H1 (cell line): ENCODE measurements around the gene VMP1. TPM values are rescaled to one million over a fixed set of nuclear protein-coding genes. Genes with fewer than 3 reads are reported as not detected.

Experiments used
- CTCF ChIA-PET: fragments of 300-600 bp; sonication (Branson Sonifier 250); formaldehyde crosslinking; loops from one replicate; lab custom pipeline; 2021; ENCODE audit not compliant: partially characterized antibody; lab: Charles Lee
- POLR2A ChIA-PET: fragments of 300-600 bp; sonication (Branson Sonifier 250); formaldehyde crosslinking; loops from one replicate; lab custom pipeline; 2021; ENCODE audit warnings: inconsistent platforms; ENCODE audit not compliant: partially characterized antibody; lab: Charles Lee
- DNase-seq, 2 experiments: peaks; one replicate each; pipeline versions ENCODE4 v3.0.0 to v3.0.0-alpha.2; 2010 to 2022; ENCODE audit warnings: low spot score in 2 of 2, low read depth in 1 of 2, mixed read lengths in 1 of 2
- FAIRE-seq: peaks from 2 replicates; lab custom pipeline; 2011; peaks lifted over from hg19 to GRCh38; lab: Jason Lieb, UNC
- H2AFZ ChIP-seq: 2 replicates; pipeline ENCODE4 v1.8.1; 2012; ENCODE audit warnings: low read length, inconsistent platforms
- H2AK5ac ChIP-seq: 2 replicates; pipeline ENCODE4 v1.6.1; 2013; ENCODE audit warnings: low read depth, low read length
- H2BK120ac ChIP-seq: replicated peaks from 2 replicates; pipeline ENCODE3; 2013; ENCODE audit warnings: low read depth, low read length, inconsistent platforms
- H2BK12ac ChIP-seq: 2 replicates; pipeline ENCODE4 v1.6.1; 2013; ENCODE audit warnings: low read depth, low read length
- H2BK15ac ChIP-seq: 2 replicates; pipeline ENCODE4 v1.6.1; 2013; ENCODE audit warnings: low read length
- H2BK20ac ChIP-seq: 2 replicates; pipeline ENCODE4 v1.6.1; 2013; ENCODE audit warnings: low read length
- H2BK5ac ChIP-seq: 2 replicates; pipeline ENCODE4 v1.6.1; 2013; ENCODE audit warnings: low read depth, low read length
- H3K14ac ChIP-seq: 2 replicates; pipeline ENCODE4 v1.6.1; 2013; ENCODE audit warnings: inconsistent platforms; ENCODE audit not compliant: insufficient read length
- H3K18ac ChIP-seq: 2 replicates; pipeline ENCODE4 v1.6.1; 2013; ENCODE audit warnings: low read length; ENCODE audit errors: extremely low read depth
- H3K23ac ChIP-seq: 2 replicates; pipeline ENCODE4 v1.6.1; 2013; ENCODE audit warnings: inconsistent platforms; ENCODE audit not compliant: insufficient read length
- H3K23me2 ChIP-seq: 2 replicates; pipeline ENCODE4 v1.6.1; 2013; ENCODE audit warnings: low read depth, low read length
- H3K27ac ChIP-seq: 2 replicates; pipeline ENCODE4 v1.6.1; 2011; ENCODE audit warnings: low read depth, low read length, inconsistent platforms
- H3K27me3 ChIP-seq, 4 experiments: replicated peaks in 1 of 4; 1 replicate in 1 of 4; 2 replicates in 3 of 4; pipeline versions ENCODE4 v1.6.1 to v1.8.1; 2011 to 2013; ENCODE audit warnings: low read length in 3 of 4, mild to moderate bottlenecking in 3 of 4, inconsistent platforms in 2 of 4, mixed read lengths in 2 of 4, moderate library complexity in 1 of 4; ENCODE audit not compliant: control insufficient read depth in 3 of 4, insufficient read depth in 3 of 4; ENCODE audit errors: extremely low read depth in 1 of 4
- H3K36me3 ChIP-seq, 4 experiments: 2 replicates each; pipeline versions ENCODE4 v1.6.1 to v1.8.1; 2011 to 2013; ENCODE audit warnings: mild to moderate bottlenecking in 4 of 4, low read length in 3 of 4, moderate library complexity in 2 of 4, control low read depth in 1 of 4, inconsistent platforms in 1 of 4; ENCODE audit not compliant: insufficient read depth in 4 of 4, control insufficient read depth in 2 of 4
- H3K4ac ChIP-seq: replicated peaks from 2 replicates; pipeline ENCODE3; 2013; ENCODE audit warnings: low read length, low read depth, mixed read lengths, inconsistent platforms; ENCODE audit not compliant: insufficient read length
- H3K4me1 ChIP-seq, 4 experiments: replicated peaks in 1 of 4; 1 replicate in 1 of 4; 2 replicates in 3 of 4; pipeline versions ENCODE4 v1.6.1 to v1.8.1; 2011 to 2013; ENCODE audit warnings: low read length in 3 of 4, inconsistent platforms in 2 of 4, mixed read lengths in 1 of 4; ENCODE audit not compliant: insufficient read depth in 4 of 4, control insufficient read depth in 3 of 4
- H3K4me2 ChIP-seq, 2 experiments: 2 replicates each; pipeline versions ENCODE4 v1.6.1 to v1.8.1; 2011 to 2013; ENCODE audit warnings: low read depth in 2 of 2, low read length in 2 of 2, control low read depth in 1 of 2, inconsistent platforms in 1 of 2, mild to moderate bottlenecking in 1 of 2; ENCODE audit not compliant: insufficient read depth in 1 of 2
- H3K4me3 ChIP-seq, 4 experiments: fragments of 200-600, 300-600 bp in 1 of 4; sonication (generic), shearing (Covaris generic), sonication (Bioruptor Twin) in 1 of 4; 2 replicates each; pipeline versions ENCODE4 v1.5.1 to v1.8.1; 2011 to 2016; ENCODE audit warnings: low read length in 4 of 4, low read depth in 3 of 4, control low read depth in 2 of 4, inconsistent platforms in 2 of 4, mild to moderate bottlenecking in 2 of 4, mixed read lengths in 1 of 4, moderate library complexity in 1 of 4; ENCODE audit not compliant: insufficient read depth in 2 of 4; ENCODE audit errors: extremely low read depth in 1 of 4
- H3K56ac ChIP-seq: replicated peaks from 2 replicates; pipeline ENCODE3; 2013; ENCODE audit warnings: low read depth, mild to moderate bottlenecking, mixed read lengths, low read length, inconsistent platforms; ENCODE audit not compliant: insufficient read length
- H3K79me1 ChIP-seq: 2 replicates; pipeline ENCODE4 v1.6.1; 2013; ENCODE audit warnings: low read depth, low read length, control low read depth
- H3K79me2 ChIP-seq, 2 experiments: 2 replicates each; pipeline versions ENCODE4 v1.6.1 to v1.8.1; 2012 to 2013; ENCODE audit warnings: low read length in 2 of 2, mild to moderate bottlenecking in 2 of 2, inconsistent platforms in 1 of 2; ENCODE audit not compliant: insufficient read depth in 2 of 2, control insufficient read depth in 1 of 2
- H3K9ac ChIP-seq, 4 experiments: replicated peaks in 1 of 4; 1 replicate in 1 of 4; 2 replicates in 3 of 4; pipeline versions ENCODE4 v1.6.1 to v1.8.1; 2011 to 2013; ENCODE audit warnings: low read depth in 3 of 4, low read length in 3 of 4, control low read depth in 2 of 4, mild to moderate bottlenecking in 2 of 4, moderate library complexity in 2 of 4, inconsistent platforms in 1 of 4; ENCODE audit errors: extremely low read depth in 1 of 4
- H3K9me3 ChIP-seq, 2 experiments: 2 replicates each; pipeline versions ENCODE4 v1.6.1 to v1.8.1; 2012 to 2013; ENCODE audit warnings: mild to moderate bottlenecking in 2 of 2, moderate library complexity in 2 of 2, control low read depth in 1 of 2, inconsistent platforms in 1 of 2, low read depth in 1 of 2, low read length in 1 of 2, mixed read lengths in 1 of 2; ENCODE audit not compliant: insufficient read depth in 2 of 2
- H4K20me1 ChIP-seq, 2 experiments: replicated peaks in 1 of 2; 2 replicates each; pipeline versions ENCODE3 to v1.8.1; 2011 to 2013; ENCODE audit warnings: inconsistent platforms in 2 of 2, low read length in 2 of 2, mild to moderate bottlenecking in 1 of 2; ENCODE audit not compliant: insufficient read depth in 2 of 2, control insufficient read depth in 1 of 2
- H4K5ac ChIP-seq: 2 replicates; pipeline ENCODE4 v1.6.1; 2013; ENCODE audit warnings: low read length, low read depth, mixed read lengths, inconsistent platforms; ENCODE audit not compliant: insufficient read length
- H4K8ac ChIP-seq: 2 replicates; pipeline ENCODE4 v1.8.0; 2013; ENCODE audit warnings: mild to moderate bottlenecking, moderate library complexity, low read length, inconsistent platforms; ENCODE audit not compliant: insufficient read depth; ENCODE audit errors: extremely low read depth
- H4K91ac ChIP-seq: replicated peaks from 2 replicates; pipeline ENCODE3; 2013; ENCODE audit warnings: low read length, mixed read lengths, inconsistent platforms; ENCODE audit not compliant: insufficient read length
- JUN ChIP-seq: IDR thresholded peaks from 2 replicates; pipeline ENCODE4 v1.6.1; 2011; ENCODE audit warnings: low read depth, mild to moderate bottlenecking, improper control_type of control experiment, low read length
- WGBS, 2 experiments: shearing (Covaris generic) in 1 of 2; methylation state at CpG; one replicate each; pipeline versions ENCODE4 v1.1.6 to v1.1.7; 2013 to 2015; ENCODE audit warnings: low lambda C conversion rate in 2 of 2, mixed read lengths in 2 of 2, inconsistent platforms in 1 of 2, low coverage in 1 of 2, missing lambda C conversion rate in 1 of 2; ENCODE audit not compliant: insufficient replicate concordance in 2 of 2, insufficient coverage in 1 of 2, insufficient read length in 1 of 2; ENCODE audit errors: extremely low coverage in 1 of 2, missing lambda C conversion rate in 1 of 2; 5-methylcytosine and 5-hydroxymethylcytosine counted together
- polyA plus RNA-seq, 7 experiments: library from polyadenylated mRNA; depleted of rRNA in 3 of 7; stranded (reverse) in 5 of 7; unstranded in 2 of 7; fragments of >200 nt in 5 of 7; fragments of 200-250 nt in 2 of 7; gene quantifications; 1 replicate in 5 of 7; 2 replicates in 1 of 7; 4 replicates in 1 of 7; pipeline versions ENCODE4 v1.2.1 to v1.2.3, GENCODE V29; 2011 to 2013; ENCODE audit warnings: missing spikeins in 2 of 7, mixed read lengths in 2 of 7
- total RNA-seq: library from RNA; stranded (reverse); fragmentation: NEBNext Ultra II Directional; extraction: Animal tissue kit (Norgen Biotek cat#: 25700); gene quantifications from 2 replicates; pipeline ENCODE4 v1.2.1, GENCODE V29; 2021

Gene VMP1
- total and polyA plus RNA-seq, 2 of the 8 experiments (the other 6 are each of a cell fraction or from before 2014, with no cell fraction given), result 45.0 to 92.7 TPM

DNA sequence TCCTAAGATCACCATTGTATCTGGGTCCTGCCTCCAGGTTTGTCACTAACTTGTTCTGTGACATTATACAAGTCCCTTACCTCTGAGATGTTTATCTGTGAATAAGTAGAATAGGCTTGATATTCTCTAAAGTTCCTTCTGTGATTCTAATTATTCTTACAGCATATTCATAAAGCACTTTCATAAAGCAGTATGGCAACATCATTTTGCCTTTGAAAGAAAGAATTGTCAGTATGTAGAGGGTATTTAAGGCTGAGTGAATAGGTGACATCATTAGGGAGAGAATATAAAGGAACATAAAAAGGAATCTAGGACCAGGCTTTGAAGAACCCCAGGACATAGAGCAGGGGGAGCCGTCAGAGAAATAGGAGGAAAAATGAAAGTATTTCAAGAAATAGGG, 15.6 kb downstream of the VMP1 start:
- no peak for FAIRE-seq
- H3K79me1 ChIP-seq, result peaks cover 5% of the 10 kb centered on the region; the same call in 1 of the 2 replicates
- H3K23ac ChIP-seq, result no peak overlapping the region
- no peaks in the 10 kb centered on the region for H3K36me3 ChIP-seq
- WGBS, 2 experiments, result 72% methylated on average over 1 of the region's 1 CpG; no CpG with 5 or more reads in 1 of the 2 experiments
- peaks cover 0 to 40% of the 10 kb centered on the region in 2 experiments; a peak in 2 of 4 replicates for H3K79me2 ChIP-seq
- H3K4me2 ChIP-seq, result no peak overlapping the region
- no peaks in the 10 kb centered on the region for H4K20me1 ChIP-seq
- no peak overlapping the region for H4K5ac ChIP-seq
- 0 out of 7 replicates have a peak, but pooled peaks cover 0 to 2% (median 0%) of the 10 kb centered on the region in 4 experiments for H3K4me1 ChIP-seq
- H2BK12ac ChIP-seq, result no peak overlapping the region
- H3K23me2 ChIP-seq, result no peaks in the 10 kb centered on the region
- H3K27me3 ChIP-seq, result no peaks in the 10 kb centered on the region
- no peak overlapping the region for H4K91ac ChIP-seq
- no peak overlapping the region for H2BK15ac ChIP-seq
- H3K9ac ChIP-seq, result no peak overlapping the region
- no peak overlapping the region for H3K56ac ChIP-seq
- no peak overlapping the region for H2AK5ac ChIP-seq
- no peak overlapping the region for H2AFZ ChIP-seq
- DNase-seq, result no peak
- POLR2A ChIA-PET, result interaction anchor here (0.6 to 0.9 kb wide), 2 partner anchors 16 to 22 kb away, joined by 3 read pairs; partner anchors contain the start of gene PTRH2
- TF ChIP-seq JUN, result no peak
- H3K27ac ChIP-seq, result no peak overlapping the region
- no peaks in the 10 kb centered on the region for H3K9me3 ChIP-seq
- H3K14ac ChIP-seq, result no peak overlapping the region
- H2BK20ac ChIP-seq, result no peak overlapping the region
- no peak overlapping the region for H2BK5ac ChIP-seq
- H3K18ac ChIP-seq, result no peak overlapping the region
- no peak overlapping the region for H3K4me3 ChIP-seq
- H4K8ac ChIP-seq, result no peak overlapping the region
- CTCF ChIA-PET, result no interaction called here
- H3K4ac ChIP-seq, result no peak overlapping the region
- no peak overlapping the region for H2BK120ac ChIP-seq
